ENCODE data around the gene LNPEP. TPM values are rescaled to one million over a fixed set of nuclear protein-coding genes. Genes with fewer than 3 reads are reported as not detected.
A peak's percentile ranks its signal among the peaks of the same experiment; 100 is the strongest.

Gene LNPEP
- polyA plus RNA-seq, 4 donors: 15.8 to 30.4 (median 26.7) TPM

GRCh38 chr5:96994493-96994892 lies 58.6 kb downstream of the LNPEP start:
- no peak for DNase-seq (ENCODE audit: low read depth in 4 of 4, low spot score in 3 of 4)

DNA sequence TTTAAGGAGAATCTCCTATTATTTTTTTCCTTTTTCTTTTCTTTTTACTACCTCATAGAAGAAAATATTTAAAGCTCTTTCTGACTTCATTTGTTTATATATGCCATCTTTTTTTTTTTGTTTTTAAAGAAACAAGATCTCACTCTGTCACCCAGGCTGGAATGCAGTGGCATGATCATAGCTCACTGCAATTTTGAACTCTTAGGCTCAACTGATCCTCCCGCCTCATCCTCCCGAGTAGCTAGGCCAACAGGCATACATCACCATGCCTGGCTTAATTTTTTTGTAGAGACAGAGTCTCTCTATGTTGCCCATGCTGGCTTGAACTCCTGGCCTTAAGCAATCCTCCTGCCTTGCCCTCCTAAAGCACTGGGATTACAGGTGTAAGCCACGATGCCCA lies 59.5 kb downstream of the LNPEP start:
- no peak for DNase-seq (ENCODE audit: low read depth in 4 of 4, low spot score in 3 of 4)

DNA sequence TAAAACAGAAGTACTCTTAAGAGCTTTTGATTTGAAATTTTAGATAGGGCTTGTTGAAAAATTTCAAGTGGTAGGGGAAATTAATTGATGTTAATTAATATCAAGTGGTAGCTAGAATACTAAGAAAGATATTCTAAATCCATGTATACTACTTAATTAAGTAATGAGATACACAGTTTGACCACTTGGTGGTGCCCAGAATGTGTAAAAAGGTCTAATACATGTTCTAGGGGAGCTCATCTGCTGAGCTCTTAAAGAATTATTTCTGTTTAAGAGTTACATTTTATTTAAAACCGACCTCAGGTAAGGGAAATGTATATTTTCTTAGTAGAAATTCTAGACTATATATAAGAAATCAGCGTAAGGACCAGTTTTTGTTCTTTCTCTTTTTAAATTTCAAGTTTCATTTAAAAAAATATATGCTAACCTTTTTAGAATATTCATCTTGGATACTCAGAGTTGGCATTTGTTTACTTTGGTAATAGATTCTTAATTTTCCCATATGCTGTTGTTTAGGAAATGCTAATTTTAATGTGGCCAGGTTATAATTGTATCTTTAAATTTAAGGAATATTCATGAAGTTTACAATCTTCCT lies 61.5 kb downstream of the LNPEP start:
- DNase-seq (ENCODE audit: low read depth in 4 of 4, low spot score in 3 of 4): peak in 2 of 4 donors; percentile 21 to 26

DNA sequence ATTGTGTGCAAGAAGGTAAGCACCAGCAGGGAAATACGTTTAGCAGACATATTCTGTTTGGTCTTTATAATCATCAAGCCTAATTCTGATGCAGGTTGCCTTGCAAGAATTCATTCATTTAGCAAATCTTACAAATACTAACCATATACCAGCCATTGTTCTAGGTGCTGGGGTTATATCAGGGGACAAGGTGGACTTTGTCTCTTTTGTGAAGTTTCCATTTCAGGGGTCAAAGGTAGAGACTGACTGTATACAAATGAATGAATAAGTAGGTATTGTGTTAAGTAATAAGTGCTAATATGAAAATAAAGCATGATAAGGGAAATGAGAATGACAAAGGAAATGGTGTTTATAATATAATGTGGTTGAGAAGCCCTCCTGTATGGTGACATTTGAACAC lies 64.0 kb downstream of the LNPEP start:
- no peak for DNase-seq (ENCODE audit: low read depth in 4 of 4, low spot score in 3 of 4)

GRCh38 chr5:97000391-97000790 lies 64.5 kb downstream of the LNPEP start:
- no peak for DNase-seq (ENCODE audit: low read depth in 4 of 4, low spot score in 3 of 4)

DNA sequence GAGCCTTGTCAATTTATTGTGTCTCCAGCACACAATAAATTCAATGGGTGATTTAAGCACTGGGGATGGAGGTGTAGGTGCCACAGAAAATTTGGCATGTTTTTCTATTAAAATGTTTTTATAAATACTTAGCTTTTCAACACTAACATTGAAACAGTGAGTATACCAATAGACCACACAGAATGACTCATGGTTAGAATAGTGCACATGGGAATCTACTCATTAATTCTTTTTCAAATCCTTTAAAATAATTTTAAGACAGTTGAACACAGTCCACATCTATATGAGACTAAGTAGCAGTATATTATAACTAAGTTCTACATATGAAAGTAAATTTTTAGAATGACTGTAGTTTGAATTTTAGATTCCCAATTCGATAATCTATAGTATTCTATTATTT lies 67.1 kb downstream of the LNPEP start:
- no peak for DNase-seq (ENCODE audit: low read depth in 4 of 4, low spot score in 3 of 4)

GRCh38 chr5:97004423-97005060 lies 68.7 kb downstream of the LNPEP start:
- no peak for DNase-seq (ENCODE audit: low read depth in 4 of 4, low spot score in 3 of 4)

- no peak for DNase-seq (ENCODE audit: low read depth in 4 of 4, low spot score in 3 of 4)
These were observed 70.7 kb downstream of the LNPEP start for GRCh38 chr5:97006454-97007060.

GRCh38 chr5:97009212-97009898 lies 73.5 kb downstream of the LNPEP start:
- DNase-seq (ENCODE audit: low read depth in 4 of 4, low spot score in 3 of 4): no peak

DNA sequence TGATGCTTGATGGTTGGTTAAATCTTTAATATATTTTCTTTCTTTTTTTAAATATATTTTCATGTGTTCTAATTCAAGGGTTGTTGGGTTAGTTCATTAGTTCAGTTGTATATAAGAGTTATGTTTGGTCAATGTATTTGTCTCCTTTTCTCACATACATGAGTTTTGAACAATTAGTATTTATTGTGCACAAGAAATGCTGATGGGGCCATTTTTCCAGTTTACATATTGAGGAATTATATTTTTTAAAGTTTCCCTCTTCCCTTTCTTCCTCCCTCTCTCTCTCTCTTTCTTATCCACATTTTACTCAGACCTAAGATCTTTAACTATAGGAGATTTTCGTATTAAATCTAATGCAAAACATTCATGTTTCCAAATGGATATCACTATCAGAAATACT lies 74.0 kb downstream of the LNPEP start:
- DNase-seq (ENCODE audit: low read depth in 4 of 4, low spot score in 3 of 4): no peak

GRCh38 chr5:97010606-97011005 lies 74.7 kb downstream of the LNPEP start:
- DNase-seq (ENCODE audit: low read depth in 4 of 4, low spot score in 3 of 4): no peak

DNA sequence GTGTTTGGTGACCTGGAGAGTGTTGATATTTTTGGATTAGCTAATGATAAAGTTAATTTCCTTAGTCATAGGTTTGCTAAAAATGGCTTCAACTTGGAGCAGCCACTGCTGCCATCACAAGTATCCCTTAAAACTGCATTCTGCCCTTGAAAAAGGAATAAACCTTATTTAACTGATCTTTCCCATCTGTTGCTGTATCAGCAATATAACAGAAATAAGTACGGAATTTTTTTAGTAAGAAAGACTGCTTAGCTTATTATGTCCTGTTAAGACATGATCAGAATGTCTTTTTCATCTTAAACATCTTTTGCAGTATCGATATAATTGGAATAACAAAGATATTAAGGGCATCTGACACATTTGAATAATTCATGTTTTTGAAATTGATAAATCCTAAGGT lies 75.7 kb downstream of the LNPEP start:
- no peak for DNase-seq (ENCODE audit: low read depth in 4 of 4, low spot score in 3 of 4)

DNA sequence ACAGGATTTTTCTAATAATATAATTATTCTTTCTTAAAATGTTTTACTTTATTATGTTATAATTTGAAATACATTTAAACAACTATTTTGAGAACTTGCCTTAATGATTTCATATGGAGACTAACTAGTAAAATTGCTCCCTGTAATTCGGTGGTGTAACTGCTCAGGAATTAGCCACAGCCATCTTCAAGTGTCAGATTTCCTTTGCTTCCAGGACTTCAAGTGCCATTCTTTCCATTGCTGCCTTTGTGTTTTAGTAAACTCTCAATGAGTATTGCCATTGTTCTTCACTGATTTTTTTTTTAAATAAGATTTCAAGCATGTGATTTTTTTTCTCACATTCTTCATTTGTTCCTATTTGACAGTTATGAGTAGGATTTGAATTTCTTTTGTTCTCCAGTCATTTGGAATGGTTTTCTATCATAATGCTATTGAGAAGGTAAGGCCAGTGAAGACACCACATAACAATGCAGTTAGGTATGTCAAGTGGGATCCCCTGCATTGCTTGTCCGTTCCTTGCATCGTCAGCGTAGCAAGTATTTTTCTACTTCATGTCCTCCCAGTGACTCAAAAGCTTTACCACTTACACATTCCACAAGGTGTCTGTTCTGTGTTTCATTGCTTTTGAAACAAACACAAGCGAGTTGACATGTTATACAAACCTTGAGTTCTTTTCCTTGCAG lies 83.7 kb downstream of the LNPEP start:
- no peak for DNase-seq (ENCODE audit: low read depth in 4 of 4, low spot score in 3 of 4)

DNA sequence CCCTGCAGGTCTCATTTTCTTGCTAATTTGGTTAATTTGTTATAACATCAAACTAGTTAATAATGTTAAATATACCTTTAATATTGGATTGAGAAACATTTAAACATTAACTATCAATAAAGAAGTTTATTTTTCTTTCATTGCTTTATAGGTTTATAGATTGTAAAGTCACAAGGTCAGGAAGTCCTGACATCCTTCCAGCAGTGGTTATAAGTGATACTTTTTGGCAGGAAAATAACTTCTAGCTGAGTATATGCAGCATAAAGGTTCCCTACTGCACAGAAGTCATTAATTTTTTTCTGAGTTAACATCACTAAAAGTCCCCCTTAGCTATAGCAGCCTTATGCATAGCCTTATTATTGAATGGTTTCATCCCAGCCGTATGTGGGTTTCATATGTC lies 85.5 kb downstream of the LNPEP start:
- DNase-seq (ENCODE audit: low read depth in 4 of 4, low spot score in 3 of 4): no peak

- DNase-seq (ENCODE audit: low read depth in 4 of 4, low spot score in 3 of 4): no peak
These were observed 87.0 kb downstream of the LNPEP start for GRCh38 chr5:97022898-97023297.

DNA sequence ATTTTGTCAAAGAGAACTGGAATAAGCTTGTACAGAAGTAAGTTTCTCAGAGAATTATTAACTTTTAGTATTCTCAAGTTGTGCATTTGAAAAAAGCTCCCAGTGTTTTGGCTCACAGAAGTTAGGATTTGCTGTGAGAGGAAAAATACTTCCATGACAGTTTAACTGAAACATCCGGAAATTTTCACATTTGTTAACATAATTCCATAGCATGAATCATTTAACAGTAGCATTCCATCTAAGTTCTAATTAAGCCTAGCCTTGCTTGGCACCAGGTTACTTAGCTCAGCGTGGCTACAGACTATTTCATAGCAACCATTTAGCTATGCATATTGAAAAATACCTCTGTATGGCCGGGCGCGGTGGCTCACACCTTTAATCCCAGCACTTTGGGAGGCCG lies 90.8 kb downstream of the LNPEP start:
- DNase-seq (ENCODE audit: low read depth in 4 of 4, low spot score in 3 of 4): no peak

DNA sequence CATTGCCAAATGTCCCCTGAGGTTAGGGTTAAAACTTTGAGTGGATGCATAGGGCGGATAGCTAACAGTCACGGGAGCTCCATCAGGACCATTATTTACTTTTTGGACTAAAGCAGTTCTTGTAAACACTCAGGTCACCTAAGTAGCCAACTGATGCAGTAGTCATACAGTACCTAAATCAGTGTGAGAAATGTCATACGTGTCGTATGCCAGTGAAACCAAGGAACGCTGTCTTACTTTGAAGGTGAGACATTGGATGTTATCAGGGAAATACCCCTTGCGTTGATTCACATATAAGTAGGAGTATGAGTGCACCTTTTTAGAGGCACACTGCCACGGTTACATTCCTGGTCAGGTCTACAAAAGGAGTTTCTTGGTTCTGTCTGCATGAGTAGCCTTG lies 101.9 kb downstream of the LNPEP start:
- DNase-seq (ENCODE audit: low read depth in 4 of 4, low spot score in 3 of 4): no peak

DNA sequence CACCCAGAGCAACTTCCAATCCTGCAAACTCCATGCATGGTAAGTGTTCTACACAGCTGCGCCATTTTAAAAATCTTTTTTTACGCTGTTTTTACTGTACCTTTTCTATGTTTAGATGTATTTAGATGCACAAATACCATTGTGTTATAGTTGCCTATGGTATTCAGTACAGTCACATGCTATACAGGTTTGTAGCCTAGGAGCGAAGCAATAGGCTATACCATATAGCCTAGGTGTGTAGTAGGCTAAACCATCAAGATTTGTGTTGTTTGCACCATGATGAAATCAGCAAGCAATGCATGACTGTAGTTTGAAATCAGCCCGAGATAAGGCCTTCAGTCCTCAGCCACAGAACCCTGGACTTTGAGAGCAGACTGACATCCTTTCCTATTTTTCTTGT lies 105.4 kb downstream of the LNPEP start:
- DNase-seq (ENCODE audit: low read depth in 4 of 4, low spot score in 3 of 4): no peak

GRCh38 chr5:97042996-97043395 lies 107.1 kb downstream of the LNPEP start:
- peak; percentile 29 to 50 (median 47) for DNase-seq (ENCODE audit: low read depth in 4 of 4, low spot score in 3 of 4)

DNA sequence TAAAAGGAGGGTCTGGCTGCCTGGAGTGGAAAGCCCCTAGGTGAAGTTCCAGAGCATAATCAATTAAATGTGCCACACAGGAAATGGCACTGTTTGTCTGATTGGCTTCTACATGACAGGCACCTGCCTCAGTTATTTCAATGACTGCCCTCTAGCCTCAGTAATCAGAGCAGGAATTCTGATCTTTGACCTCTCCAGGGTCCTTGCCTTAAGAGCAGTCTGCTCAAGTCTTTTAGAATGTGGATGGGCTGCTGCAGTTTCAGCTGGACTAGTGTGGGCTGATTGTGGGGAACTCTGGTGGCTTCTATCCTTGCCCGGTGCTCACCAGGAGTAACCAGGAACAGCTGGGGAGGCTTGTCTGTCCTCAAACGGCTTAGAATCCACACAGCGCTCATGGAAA lies 107.6 kb downstream of the LNPEP start:
- DNase-seq (ENCODE audit: low read depth in 4 of 4, low spot score in 3 of 4): no peak

- no peak for DNase-seq (ENCODE audit: low read depth in 4 of 4, low spot score in 3 of 4)
These were observed 108.2 kb downstream of the LNPEP start for GRCh38 chr5:97044052-97044451.
